HG03342 (cell line): ENCODE measurements around the gene LIF.
A peak's percentile ranks its signal among the peaks of the same experiment; 100 is the strongest.

ENCODE experiments used
- ATAC-seq: cut with Tn5 transposase; IDR thresholded peaks from one replicate; pipeline ENCODE4 v1.9.1; 2021; ENCODE audit warnings: mild to moderate bottlenecking, moderate library complexity; ENCODE audit not compliant: unreplicated experiment

LIF gene

DNA sequence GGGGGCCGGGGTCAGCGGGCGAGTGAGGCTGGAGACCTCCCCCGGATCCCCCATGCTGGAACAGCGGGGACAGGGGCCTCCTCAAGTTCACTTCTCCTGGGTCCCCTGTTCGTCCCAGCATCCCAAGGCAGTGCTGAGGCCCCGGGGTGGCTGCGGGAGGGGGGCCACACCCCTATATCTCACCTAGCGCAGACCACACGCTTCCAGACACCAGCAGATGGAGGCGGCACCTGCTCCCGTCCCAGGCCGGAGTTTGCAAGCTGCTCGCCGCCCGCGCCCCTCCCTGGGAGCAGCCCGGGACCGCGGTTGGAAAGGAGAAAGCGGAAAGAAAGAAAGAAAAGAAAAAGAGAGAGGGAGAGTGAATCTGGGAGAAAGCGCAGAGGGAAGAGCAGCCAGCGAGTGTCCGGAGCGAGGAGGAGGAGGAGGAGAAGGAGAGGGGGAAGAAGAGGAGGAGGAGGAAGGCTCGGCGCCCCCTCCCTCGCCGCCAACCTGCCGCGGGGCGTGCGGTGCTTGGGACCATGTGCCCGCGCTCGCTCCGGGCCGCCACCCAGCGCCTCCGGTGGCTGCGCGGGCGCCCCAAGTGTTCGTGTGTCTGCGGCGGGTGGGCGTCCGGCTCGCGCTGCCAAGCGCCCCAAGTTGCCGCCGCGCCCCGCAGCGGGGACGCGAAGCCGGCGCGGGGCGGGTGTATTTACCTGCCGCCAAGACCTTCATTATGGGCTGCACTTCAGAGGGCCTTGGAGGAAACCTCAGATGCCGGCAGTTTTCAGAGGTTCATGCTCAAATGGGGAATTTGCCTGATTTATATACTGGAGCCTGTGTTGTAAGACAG is at the start of gene LIF:
Gene LIF (minus strand): TSS at position 775 of the 829 bp plus-strand sequence. CDS start 64 bp downstream, at position 711.
- ATAC-seq: no peak

DNA sequence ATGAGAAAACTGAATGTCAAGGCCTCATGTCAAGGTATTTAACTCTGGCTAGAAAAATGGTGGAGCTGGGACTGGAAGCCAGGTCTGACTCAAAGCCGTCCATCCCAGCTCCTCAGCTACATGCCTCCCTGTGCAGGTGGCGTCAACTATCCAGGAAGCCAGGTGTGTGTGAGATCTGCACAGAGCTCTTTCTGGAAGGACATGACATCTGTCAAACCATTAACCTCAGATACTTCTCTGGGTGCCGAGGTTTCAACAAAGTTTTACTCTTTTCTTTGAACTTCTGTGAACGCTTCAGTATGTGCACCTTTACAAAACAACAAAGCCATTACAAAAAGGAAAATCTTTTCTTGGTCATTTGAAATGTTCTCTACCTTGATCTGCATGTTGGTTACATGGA is 49.8 kb upstream of the LIF start:
- no peak for ATAC-seq

DNA sequence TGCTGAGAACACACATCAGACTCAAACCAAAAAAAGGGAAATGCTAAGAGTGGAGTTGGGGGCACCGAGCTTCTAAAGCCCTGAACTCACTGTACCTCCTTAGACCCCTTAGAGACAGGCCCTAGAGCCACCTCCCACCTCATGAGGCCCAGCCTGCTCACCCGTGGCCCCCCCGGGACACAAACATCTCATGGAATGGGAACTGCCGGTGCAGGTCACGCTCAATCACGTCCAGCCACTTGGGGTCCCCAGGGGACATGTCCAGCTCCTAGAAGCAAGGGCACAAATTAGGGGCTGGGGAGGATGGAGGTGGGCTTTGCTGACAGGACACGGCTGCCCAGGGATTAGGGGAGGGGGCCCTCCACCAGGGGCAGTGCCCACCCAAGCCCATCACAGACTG is 49.0 kb upstream of the LIF start:
- ATAC-seq: no peak

DNA sequence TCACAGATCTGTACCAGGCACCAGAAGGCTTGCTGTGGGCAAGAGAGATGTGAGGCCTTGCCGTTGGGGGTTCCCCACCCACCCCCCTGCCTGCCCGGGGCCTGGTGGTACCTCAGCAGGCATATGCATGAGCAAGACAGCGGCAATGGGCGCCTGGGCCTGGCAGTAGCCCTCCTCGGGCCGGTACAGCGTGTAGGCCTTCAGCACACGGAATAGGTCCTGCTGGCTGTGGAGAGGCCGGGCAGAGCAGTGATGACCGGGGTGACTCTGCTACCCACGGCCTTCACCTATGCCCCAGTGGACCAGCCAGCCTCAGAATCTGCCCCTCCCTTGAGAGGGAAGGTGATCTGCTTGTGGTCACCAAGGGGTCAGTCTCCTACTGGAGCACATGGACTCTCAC is 48.3 kb upstream of the LIF start:
- ATAC-seq: no peak

DNA sequence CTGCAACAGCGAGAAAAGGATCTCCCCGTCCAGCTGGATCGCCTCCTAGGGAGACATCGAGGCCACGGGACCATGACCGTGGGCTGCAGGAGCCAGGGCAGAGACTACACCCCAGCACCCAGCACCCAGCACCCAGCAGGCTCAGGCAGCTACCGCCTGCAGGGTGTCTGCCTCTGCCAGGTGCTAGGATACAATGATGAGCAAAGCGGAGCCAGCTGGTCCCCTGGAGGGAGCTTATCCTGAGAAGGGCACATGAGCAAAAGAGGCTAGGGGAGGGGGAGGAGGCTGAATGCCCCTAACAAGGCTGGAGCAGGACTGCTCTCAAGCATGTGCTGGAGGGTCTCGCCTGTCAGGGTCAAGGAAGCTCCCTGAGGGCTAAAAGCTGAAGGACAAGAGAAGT is 47.5 kb upstream of the LIF start:
- no peak for ATAC-seq

DNA sequence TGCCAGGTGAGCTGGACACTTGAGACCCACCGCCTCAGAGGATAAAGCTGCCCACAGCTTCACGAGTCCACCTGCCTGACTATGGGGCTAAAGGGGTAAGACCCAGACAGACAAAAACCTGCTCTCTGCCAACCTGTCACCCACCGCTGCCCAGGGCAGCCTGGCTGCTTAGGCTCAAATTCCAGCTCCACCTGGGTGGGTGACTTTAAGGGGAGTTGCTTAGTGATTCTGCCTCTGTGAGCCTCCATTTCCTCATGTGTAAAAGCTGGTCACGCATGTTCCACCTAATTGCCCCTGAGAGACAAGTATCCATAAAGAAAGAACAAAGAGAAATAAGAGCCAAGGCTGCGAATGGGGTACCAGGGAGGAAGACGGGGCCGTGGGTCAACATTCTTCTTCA is 46.5 kb upstream of the LIF start:
- no peak for ATAC-seq

DNA sequence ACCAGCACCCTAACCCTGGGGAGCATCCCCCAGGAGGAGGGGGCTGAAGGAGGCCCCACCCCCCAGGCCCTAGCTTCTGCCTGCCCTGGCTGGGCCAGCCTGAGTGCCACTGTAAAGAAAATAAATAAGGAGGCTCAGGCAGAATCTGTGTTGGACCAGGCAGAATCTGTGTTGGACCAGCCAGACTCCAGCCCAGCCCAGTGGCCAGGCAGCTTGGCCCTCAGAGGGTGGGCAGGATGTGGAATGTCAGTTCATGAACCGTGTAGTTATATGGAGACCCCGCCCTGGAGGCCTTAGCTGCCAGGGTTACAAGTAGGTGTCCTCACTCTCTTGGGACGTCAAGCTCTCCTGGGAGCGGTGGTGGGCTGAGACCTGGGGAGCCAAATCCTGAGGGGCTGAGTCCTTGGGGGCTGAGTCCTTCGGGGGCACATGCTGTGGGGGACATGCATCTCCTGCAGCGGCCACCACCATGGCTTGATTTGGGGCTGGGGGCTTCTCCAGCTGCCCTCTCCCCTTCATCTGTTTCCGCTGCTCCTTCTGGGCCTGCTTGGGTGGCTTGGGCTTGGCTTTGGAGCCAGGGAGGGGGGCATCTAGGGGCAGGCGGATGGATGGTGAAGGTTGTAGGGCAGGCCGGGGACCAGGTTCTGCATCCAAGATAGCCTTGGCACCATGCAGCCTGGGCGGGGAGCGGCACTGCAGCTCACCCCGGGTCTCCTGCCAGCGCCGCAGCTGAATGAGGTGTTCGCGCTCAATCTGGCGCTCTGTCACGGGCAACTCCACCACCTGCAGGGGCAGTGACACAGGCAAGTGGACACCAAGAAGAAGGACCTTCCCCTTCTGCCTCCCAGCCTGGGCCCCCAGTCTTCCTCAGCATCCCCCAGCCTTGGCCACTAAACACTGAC is 45.8 kb upstream of the LIF start:
- no peak for ATAC-seq

DNA sequence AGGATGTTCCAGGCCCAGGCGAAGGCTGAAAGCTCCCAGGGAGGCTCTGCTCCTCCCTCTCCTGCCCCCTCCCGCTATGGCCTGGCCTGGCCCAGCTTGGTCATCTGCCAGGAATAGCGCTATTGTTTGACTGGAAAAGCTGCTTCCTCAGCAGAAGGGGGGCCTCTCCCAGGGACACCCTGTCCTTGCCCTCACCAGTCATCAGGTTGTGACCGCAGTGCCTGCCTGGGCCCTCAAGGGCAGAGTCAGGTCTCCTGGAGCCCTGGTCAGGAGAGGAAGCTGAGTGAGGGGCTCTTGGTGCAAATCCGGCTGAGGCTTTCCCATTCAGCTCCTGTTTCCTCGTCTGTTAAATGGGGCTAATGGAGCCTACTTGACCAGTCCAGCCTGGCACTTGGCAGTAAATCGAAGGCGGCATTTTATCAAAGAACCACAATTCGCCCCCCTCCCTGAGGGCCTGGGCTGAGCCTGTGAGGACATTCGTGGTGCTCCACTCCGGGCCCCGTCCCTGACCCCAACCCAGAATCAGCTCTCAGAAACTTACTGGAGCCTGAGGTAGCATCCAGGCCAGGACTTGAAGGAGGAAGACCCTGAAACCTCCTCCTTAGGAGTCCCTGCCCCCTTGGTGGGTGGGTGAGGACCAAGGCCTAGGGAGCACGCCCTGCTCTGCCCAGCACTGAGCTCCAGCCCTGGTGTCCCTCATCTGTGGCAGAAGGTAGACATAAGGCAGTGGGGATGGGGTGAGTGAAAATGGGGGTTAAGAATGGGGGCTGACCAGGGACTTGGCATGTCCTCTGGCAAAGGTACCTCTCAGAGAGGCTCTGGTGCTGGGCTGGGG is 44.7 kb upstream of the LIF start:
- ATAC-seq: no peak

DNA sequence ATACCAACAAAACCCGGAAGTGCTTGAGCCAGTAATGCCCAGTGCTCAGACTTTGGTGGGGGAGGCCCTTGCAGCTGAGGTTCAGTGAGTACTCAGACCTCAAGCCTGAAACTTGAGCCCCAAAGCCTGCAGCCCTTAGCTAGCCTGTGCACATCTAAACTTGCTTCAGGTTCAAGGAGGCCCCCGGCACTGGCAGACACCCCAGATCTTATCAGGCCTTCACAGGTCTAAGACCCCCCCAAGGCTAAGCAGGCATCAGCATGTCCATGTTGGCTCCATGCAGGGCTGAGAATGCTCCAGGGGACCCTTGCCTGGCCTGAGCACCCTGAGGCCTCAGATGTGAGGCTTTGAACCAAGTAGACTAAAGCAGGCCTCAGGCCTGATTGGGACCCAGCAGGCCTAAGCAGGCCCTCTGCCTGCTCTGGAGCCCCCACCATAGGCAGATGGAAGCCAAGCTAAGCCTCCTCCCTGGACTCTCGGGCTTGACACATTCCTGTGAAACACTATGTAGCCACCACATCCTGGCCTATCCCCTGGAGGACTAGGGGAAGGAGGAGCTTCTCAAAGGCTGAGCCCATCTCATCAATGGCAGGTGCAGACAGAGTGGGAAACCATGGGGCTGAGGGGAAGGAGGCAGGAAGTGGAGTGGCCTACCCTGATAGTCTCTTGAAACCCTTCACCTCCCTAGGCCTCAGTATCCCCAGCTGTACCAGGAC is 43.9 kb upstream of the LIF start:
- ATAC-seq: no peak

DNA sequence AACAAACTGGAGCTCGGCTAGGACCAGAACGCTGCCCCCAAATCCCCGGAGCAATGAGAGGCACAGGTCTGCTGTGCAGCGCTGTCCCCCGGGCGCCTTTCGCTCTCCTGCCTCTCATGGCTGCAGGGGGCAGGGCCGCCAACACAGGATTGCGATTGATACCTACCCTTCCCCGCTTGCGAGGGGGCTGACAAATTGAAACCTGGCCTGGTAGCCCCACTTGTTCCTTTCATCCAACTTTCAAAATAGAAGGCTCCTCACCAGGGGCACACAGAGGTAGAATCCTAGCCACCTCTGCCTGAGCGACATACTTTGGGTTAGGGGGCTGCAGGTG is 43.4 kb upstream of the LIF start:
- peak; percentile 13 for ATAC-seq

DNA sequence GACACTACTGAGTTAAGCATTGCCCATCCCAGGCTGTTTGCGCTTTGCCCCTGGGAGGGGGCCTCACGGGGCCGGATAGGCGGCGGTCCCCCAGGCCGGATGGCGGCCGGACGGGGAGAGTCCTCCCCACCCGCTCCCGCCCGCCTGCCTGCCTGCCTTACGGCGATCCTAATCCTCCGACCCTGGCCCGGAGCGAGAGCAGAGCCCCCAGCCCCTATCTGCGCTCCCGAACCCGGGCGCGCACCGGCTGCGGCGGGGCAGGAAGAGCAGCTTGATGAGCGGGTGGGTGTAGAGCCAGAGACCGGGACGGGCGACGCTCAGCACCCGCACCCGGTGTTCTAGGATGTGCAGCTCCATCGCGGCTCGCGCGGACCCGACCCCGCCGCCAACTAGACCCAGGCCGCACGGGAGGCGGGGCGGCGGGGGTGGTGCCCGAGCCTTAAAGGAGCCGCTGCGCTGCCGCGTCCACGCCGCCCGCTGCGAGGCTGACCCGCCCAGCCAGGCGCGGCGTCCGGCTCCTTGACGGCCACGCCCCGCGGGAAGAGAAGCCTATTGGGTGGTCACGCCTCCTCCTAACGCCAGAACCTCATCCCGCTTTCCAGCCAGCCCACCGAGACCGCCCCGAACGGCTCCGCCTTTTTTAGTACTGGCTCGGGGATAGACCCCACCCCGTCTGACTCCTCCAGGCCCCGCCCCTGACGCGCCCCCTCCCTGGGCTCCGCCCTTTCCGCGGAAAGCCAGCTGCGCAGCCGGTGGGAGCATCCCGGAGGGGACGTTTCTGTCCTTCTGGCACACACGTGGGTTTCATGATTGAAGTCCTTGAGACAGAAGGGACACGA is 42.8 kb upstream of the LIF start, which contains the start of gene CASTOR1:
Gene CASTOR1 (minus strand): TSS at position 365 of the 839 bp plus-strand sequence. CDS start 8 bp downstream, at position 357.
- ATAC-seq: peak; percentile 51

DNA sequence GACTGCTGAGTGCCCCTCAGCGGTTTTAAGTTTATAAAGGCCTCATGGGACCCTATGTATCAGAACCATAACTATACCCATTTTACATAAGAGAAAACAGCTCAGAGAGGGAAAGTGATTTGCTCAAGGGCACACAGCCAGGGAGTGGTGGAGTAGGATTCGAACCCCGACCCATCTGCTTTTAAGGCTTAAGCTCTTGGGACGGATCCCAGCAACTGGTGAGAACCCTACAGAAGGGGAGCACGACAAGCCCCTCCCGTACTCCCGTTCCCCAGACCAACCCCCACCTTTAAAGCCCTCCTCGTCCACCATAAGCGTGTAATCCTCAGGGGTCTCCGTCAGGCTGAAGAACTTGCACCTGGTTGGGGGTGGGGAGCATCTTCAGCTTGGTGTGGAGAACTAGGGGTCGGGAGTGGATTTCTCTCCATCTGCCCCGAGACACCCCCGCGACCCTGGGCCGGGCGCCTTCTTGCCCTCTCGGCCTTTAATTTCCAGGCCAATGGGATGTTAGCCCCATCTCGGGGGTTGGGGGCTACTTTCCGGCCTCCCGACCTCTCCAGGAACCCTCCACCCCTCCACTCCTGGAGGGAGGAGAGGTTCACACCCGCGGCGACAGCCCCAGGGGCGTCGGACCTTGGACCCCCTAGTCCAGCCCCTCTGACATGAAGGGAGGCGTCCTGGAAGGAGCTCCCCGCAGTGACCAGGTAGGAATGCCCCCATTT is 42.0 kb upstream of the LIF start:
- no peak for ATAC-seq

DNA sequence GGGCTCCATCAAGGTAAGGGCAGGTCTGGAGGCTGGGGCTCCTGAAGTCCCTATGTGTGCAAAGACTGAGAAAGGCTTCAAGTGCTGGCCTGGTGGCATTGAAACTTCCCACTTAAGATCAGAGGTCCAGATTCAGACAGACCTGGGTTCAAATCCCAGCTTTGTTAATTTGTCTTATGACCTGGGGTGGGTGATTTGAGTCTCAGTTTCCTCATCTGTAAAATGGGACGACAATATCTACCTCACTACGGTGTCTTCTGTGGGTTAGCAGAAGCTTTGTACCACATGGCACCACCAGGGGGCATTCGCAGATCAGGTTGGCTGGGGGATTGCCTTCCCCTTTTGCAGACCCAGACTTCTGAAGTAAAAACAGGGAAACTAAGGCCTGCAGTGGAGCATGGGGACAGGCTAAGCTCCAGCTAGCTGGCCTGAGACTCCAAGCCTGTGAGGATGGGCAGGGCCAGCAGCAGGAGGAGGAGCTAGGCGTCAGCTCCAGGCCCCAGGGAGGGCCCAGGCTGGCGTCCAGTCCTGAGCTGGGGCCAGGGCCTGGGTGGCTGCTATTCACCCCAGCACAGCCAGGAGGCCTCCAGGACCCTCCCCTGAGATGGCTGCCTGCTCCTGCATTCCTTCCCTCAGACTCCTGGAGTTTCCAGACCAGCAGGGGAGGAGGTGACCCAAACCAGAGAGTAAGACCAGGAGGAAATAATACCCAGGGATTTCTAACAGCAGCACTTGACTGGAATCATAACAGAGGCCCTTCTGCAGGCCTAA is 41.3 kb upstream of the LIF start:
- no peak for ATAC-seq

DNA sequence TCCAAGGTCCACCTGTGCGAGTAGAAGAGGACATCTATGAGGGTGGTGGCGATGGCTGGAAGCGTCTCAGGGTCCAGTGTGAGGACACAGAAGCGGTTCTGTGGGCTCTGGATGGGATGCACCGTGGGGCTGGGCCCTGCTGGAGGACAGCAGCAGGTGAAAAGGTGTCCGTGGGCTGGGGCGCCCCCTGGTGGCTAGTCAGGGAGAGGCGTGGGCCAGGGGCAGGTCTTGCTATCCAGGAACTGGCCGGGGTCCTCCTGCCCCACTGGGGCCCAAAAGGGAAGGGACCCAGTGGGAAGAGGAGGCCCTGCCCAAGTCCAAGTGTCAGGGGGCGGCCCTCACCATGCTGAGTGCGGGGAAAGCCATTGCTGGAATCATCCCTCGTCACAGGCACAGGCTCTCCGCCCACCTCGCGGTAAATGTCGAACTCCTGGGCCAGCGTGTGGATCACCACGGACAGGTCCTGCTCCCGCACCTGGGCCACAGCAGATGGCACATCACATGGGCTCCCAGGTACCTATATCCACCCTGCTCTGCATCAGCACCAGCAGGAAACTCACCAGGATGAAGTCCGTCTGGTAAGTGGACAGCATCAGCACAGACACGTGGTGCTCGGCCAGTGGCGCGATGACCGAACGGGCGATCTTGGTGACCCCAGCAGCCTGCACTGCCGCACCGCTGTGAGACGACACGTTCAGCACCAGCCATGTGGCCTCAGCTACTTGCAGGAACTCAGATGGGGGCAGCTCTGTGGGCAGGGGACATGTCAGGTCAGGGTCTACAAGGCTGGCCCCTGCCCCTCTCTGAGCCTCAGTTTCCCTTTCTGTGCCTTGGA is 40.5 kb upstream of the LIF start:
- no peak for ATAC-seq

DNA sequence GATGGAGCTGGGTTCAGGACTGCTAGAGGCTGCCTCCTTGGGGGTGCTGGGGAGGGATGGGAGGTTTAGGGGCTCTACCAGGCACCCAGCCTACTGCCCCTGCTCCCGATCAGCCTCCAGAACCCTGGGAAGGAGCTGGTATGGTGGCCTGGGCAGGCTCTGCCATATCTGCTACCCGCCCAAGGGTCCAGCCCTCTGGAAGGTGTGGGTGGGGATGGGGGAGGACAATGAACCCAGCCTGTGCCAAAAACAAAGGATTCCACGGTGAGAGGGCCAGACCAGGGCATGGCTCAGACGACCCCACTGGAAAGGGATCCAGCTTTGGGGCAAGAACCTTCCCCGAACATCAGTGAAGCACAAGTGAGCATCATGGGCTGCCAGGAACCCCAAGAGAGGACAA is 39.8 kb upstream of the LIF start:
- ATAC-seq: no peak

DNA sequence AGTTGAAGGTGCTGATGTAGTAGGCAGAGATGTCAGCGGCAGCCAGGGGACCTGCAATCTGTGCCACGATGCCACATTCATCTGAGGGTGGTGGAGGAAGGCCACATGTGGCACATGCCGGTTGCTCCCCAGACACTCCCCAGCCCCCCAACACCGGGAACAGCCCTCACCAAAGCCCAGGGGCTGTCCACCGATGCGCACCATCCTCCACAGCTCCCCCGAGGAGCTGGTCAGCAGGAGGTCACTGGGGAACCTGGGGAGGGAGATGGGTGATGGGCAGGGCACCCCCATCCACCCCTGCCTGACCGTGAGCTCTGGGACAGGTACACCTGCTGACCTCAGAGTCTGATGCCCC is 39.3 kb upstream of the LIF start:
- no peak for ATAC-seq

DNA sequence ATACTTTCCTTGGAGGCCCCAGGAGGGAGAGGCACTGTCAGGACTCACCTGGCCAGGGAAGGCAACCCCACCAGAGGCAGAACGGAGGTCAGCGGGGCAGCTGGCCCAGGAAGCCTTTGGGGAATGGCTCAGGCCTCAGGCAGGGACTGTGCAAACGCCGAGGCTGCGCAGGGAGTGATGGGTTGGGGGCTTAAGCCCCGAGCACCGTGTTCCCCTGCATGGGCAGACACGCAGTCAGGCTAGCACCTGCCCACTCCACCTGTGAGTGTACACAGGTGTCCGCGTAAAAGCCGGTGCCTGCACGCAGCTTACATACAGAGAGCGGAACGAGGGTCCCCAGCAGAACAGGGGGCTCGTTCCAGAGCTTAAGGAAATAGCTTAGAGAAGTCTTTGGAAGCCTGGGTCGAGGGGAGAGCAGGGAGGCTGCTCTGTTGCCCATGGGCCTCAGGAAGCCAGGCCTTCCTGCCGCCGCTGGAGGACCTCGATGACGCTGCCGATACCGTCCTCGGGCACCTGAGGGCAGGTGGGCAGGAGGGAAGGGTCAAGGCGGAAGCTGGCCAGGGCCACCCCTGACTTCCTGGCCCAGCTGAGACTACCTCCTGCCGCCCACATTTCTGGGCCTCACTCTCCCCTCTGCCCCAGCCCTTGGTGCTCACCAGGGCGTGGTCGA is 38.8 kb upstream of the LIF start:
- ATAC-seq: no peak
